GM21360 (cell line): ENCODE data around the gene CLCNKA.

Experiments used
- ATAC-seq: cut with Tn5 transposase; IDR thresholded peaks from one replicate; pipeline ENCODE4 v1.9.1; 2021; ENCODE audit warnings: mild to moderate bottlenecking, moderate library complexity; ENCODE audit not compliant: unreplicated experiment

Gene CLCNKA

DNA sequence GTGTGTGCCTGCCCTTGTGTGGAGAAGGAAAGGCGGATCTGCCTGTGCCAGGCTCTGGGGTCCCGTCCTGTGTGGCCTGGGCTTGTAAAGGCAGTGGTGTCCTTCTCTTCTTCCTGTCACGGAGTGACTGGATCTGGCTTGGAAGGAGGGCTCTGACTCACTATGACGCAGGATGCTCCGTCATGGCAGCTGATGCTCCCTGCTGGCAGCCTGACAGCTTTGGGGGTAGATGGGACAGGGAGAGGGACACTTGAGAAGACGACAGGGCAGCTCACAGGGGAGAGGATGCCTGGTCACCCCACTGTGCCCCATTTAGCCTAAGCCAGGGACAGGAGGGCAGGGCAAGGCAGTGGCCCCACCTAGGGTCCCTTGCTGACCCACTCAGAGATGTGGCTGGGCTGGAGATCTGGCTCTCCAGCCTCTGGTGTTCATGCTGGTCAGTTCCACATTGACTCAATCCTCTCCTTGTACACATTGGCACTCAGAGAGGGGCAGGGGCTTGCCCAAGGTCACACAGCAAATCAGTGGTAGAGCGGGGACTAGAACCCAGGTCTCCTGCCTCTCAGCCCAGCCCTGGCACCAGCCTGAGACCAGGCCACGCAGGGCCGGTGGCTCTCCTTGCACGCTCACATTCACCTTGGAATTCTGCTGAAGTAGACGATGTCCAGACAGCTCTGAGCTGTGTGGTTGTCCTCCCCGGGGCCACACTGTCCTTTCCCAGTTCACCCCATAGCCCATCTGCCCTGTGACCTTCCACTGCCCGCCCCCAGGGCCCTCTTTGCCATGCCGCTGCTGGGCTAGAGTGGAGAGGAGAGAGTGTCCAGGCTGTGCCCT is 54.4 kb downstream of the CLCNKA start:
- no peak for ATAC-seq

DNA sequence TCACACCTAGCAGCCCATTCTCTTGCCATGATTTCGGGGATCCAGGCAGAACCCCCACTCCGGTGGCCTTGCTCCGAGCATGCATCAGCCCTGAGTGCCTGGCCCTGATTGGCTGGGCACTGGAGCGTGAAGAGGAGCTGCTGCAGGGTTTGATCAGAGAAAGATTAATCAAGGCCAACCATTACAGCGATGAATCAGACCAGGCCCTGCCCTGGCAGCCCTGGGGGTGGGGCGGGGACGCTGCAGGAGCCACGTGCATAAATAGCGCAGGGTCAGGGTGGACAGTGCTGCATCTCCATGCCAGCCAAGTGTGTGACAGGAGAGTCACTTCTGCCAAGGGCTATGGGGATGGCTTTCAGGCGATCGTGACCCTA is 55.0 kb downstream of the CLCNKA start:
- ATAC-seq: no peak

DNA sequence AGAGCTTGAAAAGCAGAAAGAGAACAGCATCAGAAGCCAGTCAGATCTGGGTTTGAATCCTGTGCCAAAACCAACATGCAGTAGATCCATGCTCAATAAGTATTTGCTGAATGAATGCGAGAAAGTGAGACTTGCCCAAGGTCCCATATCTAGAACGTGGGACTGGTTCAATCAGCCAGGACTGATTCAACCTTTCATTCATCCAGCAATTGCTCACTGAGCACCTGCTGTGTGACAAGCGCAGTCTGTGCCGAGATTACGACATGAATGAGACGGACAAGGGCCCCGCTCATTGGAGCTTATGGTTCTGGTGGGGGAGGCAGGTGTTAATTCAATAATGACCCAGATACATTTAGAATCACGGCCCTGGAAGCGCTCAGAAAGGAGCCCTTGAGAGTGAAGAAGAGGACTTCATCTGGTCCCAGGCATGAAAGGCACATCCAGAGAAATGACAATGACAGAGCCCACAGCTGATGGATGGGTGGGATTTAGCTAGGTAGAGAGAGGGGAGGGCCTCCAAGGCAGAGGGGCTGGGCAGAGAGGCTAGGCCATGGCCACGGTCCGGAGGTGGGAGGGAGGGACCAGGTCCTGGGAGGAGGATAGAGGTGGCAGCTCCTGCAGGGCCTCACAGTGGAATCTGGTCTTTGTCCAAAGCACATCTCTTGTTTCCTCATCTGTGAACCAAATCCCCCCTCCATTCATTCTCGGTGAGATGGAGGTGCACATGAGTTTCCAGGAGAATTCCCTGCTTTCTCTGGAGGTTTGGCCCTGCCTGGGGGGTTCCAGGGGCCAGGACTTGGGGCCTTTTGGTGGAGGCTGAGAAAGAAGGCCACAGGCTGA is 55.8 kb downstream of the CLCNKA start:
- ATAC-seq: no peak

DNA sequence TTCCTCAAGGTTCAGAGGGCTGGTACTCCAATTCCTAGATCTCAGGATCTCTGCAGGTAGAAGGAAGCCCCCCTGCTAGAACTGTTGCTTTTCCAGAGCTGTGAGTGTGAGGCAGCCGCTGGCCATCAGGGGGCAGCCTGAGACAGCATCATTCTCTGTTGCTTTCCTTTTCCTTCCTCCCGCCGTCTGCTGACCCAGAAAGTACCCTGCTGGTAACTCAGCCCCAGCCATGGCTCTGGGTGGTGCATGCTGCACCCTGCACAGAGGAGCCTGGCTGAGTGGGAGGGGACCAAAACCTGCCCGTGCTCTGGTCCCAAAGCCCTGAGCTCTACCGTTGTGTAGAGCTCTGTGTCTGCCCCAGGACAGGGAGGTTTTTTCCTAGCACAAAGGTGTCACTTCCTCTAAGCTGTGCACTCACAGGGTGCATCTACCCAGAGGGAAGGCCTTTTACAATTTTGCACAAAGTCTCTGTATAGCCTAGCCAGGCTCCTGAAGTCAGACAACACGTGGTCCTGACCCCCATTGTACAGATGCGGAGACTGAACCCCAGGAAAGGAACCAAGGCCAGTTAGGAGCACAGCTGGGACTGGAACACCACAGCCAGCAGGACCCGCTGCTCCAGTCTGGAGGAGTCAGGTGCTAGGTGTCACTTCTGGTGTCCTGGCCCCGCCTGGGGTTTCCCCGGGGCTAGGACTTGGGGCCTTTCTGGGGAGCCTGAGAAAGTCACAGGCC is 57.3 kb downstream of the CLCNKA start:
- ATAC-seq: no peak

DNA sequence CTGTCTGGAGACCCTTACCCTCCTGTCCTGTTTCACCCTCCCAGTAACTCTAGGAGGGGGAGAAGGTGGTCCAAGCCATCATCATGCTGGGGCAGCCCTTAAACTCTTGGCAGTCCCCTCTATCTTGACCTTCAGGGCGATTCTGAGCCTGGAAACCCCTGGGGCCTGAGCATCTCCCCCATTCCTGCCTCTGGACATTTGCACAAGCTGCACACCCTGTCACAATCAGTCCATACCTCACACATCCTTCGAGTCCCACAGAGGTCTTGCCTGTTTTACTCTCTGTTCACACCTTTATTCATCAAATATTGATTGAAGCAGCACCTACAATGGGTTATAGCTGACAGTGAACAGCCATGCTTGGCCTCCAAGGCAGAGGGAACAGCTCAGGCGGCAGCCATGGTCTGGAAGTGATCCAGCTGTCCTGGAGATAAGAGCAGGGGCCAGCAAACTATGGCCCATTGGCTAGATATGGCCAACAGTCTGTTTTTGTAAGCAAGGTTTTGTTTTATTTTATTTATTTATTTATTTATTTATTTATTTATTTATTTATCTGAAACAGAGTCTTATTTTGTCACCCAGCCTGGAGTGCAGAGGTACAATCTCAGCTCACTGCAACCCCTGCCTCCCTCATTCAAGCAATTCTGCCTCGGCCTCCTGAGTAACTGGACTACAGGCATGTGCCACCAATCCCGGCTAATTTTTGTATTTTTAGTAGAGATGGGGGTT is 58.8 kb downstream of the CLCNKA start:
- ATAC-seq: no peak

DNA sequence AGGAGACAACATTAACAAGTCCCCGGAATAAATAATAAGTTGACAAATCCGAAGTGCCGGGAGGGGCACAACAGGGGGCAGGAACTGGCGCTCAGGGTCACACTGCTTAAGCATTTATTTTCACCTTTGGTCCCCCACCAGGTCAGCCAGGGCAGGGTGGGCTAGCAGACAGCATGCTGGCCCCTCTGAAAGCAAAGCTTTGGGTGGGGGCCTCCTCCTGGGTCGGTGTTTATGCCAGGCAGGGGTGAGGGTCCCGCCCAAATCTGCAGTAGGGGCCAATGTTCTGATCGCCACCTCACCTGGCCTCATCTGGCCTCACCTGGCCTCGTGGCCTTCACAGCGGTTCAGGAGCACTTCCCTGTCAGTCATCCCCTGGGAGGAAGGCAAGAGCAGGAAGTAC is 59.8 kb downstream of the CLCNKA start:
- ATAC-seq: no peak

DNA sequence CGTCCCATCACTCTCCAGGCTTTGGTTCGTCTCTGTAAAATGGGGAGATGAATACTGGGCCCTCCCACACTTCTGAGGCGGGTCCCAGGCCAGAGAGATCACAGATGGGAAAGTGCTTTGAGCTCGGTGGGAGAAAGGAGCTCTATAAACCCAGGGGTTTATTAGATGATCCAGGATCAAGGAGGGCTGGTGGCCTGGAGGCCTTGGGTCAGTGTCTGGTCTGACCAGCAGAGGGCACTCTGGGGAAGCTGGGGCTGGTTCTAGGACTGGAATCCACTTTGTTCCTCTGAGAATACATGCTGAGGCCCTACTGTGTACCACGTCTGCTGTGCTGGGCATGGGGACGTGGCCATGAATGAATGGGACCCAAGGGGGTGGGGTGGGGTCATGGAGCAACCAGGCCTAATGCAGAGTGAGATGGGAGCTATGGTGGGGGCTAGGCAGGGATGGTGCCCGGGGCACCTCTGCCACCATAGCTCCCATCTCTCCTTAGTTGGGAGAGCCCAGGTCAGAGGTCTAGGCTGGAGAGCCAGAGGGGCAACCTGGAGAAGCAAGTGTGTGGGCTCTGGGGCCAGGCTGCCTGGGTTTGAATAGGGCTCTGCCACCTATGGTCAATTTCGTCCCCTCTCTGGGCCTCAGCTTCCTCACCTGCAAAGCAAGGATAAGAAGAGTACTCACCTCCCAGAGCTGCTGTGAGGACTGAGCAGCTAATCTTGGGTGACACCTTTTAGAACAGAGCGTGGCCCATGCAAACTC is 60.6 kb downstream of the CLCNKA start:
- no peak for ATAC-seq

DNA sequence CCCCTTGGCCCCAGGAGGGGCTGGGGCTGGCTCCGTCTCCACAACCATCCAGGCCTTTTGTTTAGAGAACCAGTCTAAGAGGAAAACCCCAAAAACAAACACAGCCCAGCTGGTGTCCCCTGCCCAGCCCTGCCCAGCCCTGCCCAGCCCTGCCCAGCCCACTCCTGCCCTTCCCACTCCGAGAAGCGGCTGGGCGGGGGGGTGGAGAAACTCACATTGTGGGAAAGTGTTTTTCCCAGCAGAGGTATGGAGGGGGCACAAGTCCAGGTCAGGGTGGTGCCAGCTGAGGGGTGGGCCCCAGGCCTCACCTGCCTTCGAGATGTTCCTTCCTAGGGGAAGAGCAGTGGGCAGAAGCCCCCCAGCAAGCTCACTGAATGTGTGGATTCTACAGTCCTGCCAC is 61.6 kb downstream of the CLCNKA start:
- no peak for ATAC-seq
